Measurements from ENCODE around the gene COL15A1. TPM values are rescaled to one million over a fixed set of nuclear protein-coding genes. Genes with fewer than 3 reads are reported as not detected.

The COL15A1 gene
- total RNA-seq: 8.0 TPM
- long read RNA-seq, full-length matches to known transcripts: 9 of 23 reads
- long read RNA-seq, partial matches to known transcripts: 11 of 23 reads
- long read RNA-seq, other reads (novel, unspliced or antisense): 3 of 23 reads

DNA sequence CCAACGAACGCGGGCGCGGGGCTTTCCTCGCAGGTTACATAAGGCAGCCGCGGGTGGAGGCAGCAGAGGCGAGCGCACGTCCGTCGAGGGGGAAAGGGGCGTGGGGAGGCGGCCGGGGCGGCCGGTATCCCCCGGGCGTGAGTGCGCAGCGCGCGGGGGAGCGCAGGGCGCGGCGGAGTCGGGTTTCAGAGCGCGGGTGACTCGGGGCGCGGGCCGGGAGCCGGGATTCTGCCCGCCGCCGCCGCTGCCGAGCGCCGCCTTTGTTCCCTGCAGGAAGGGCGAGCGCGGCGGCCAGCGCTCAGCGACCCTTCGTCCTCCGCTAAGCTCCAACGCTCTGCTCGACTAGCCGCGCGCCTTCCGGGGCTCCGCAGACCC lies at the start of gene COL15A1:
TSS of gene COL15A1 (plus strand) at position 226 of the 375 bp plus-strand sequence. CDS start 155 bp downstream, outside the sequence.
- Histone ChIP-seq H3K27me3 (ENCODE audit: low read depth) (peaks cover 36% of the 10 kb centered on the region), H3K4me3 (peak within 1 kb of the TSS; percentile 57), H3K27ac (no peak within 1 kb of the TSS), H3K36me3 (no peaks in the 10 kb centered on the region), H3K9me3 (no peaks in the 10 kb centered on the region), H3K4me1 (peaks cover 16% of the 10 kb centered on the region)
- ATAC-seq (peak; percentile 43 to 47), DNase-seq (no peak)
- intact Hi-C loops (cut with DNase I): no loop called here
- TF ChIP-seq, protein P1, sequence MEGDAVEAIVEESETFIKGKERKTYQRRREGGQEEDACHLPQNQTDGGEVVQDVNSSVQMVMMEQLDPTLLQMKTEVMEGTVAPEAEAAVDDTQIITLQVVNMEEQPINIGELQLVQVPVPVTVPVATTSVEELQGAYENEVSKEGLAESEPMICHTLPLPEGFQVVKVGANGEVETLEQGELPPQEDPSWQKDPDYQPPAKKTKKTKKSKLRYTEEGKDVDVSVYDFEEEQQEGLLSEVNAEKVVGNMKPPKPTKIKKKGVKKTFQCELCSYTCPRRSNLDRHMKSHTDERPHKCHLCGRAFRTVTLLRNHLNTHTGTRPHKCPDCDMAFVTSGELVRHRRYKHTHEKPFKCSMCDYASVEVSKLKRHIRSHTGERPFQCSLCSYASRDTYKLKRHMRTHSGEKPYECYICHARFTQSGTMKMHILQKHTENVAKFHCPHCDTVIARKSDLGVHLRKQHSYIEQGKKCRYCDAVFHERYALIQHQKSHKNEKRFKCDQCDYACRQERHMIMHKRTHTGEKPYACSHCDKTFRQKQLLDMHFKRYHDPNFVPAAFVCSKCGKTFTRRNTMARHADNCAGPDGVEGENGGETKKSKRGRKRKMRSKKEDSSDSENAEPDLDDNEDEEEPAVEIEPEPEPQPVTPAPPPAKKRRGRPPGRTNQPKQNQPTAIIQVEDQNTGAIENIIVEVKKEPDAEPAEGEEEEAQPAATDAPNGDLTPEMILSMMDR (IDR thresholded peaks at IDR 0.05): no peak

GRCh38 chr9:98894171-98894570 lies 49.5 kb upstream of the COL15A1 start:
- Histone ChIP-seq H3K9me3 (peaks cover 4% of the 10 kb centered on the region), H3K36me3 (no peaks in the 10 kb centered on the region), H3K27ac (no peak overlapping the region), H3K27me3 (ENCODE audit: low read depth) (no peaks in the 10 kb centered on the region), H3K4me1 (no peaks in the 10 kb centered on the region), H3K4me3 (no peak overlapping the region)
- ATAC-seq (no peak), DNase-seq (no peak)
- TF ChIP-seq, protein P1 (IDR thresholded peaks at IDR 0.05): no peak
- intact Hi-C loops (cut with DNase I): no loop called here

GRCh38 chr9:98894761-98895160 lies 48.9 kb upstream of the COL15A1 start:
- Histone ChIP-seq H3K9me3 (peaks cover 4% of the 10 kb centered on the region), H3K27ac (no peak overlapping the region), H3K4me3 (no peak overlapping the region), H3K27me3 (ENCODE audit: low read depth) (no peaks in the 10 kb centered on the region), H3K4me1 (no peaks in the 10 kb centered on the region), H3K36me3 (no peaks in the 10 kb centered on the region)
- ATAC-seq (no peak), DNase-seq (no peak)
- TF ChIP-seq, protein P1 (IDR thresholded peaks at IDR 0.05): no peak
- intact Hi-C loops (cut with DNase I): no loop called here

GRCh38 chr9:98896632-98897031 lies 47.1 kb upstream of the COL15A1 start:
- intact Hi-C loops (cut with DNase I): no loop called here
- DNase-seq (no peak), ATAC-seq (no peak)
- H3K9me3 ChIP-seq: peaks cover 4% of the 10 kb centered on the region
- no peaks in the 10 kb centered on the region for H3K4me1 ChIP-seq
- H3K27me3 ChIP-seq (ENCODE audit: low read depth): no peaks in the 10 kb centered on the region
- no peak overlapping the region for H3K27ac ChIP-seq
- H3K4me3 ChIP-seq: no peak overlapping the region
- TF ChIP-seq, protein P1 (IDR thresholded peaks at IDR 0.05): no peak
- H3K36me3 ChIP-seq: no peaks in the 10 kb centered on the region

GRCh38 chr9:98897745-98898144 lies 46.0 kb upstream of the COL15A1 start:
- Histone ChIP-seq H3K36me3 (no peaks in the 10 kb centered on the region), H3K4me1 (no peaks in the 10 kb centered on the region), H3K27ac (no peak overlapping the region), H3K4me3 (no peak overlapping the region), H3K9me3 (peaks cover 4% of the 10 kb centered on the region), H3K27me3 (ENCODE audit: low read depth) (no peaks in the 10 kb centered on the region)
- no peak for DNase-seq
- intact Hi-C loops (cut with DNase I): no loop called here
- ATAC-seq: no peak
- TF ChIP-seq, protein P1 (IDR thresholded peaks at IDR 0.05): no peak

All from lower lobe of right lung (tissue), 2 donors.